CD4-positive, alpha-beta T cell treated with Interleukin-6 for 4 hours (primary cell): ENCODE measurements around the gene NFX1.
"Not testable (repeated sequence)": the region's sequence is repeated elsewhere in the genome, so short reads cannot be mapped to it uniquely, and the experiment has no call there.

Source experiments
- DNase-seq: peaks from one replicate; pipeline ENCODE4 v3.0.0-alpha.2; 2020; ENCODE audit warnings: mixed read lengths

The NFX1 gene

DNA sequence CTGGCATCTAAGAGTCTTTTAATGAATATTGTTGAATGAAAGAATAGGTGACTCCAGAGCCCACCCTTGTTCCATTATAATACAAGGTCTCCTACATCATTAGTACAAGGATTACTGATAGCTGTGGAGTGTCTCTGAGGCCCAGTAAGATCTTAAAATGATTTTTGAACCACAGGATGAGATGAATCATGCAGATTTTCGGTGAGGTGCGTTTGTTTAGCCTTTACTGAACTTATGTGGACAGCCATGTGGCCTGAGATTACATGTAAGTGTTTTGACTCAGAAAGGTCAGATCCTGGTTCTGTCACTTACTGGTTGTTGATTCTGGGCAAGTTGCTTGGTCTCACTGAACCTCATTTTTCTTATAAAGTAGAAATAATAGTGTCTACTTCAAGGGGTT lies 21.6 kb downstream of the NFX1 start:
- DNase-seq: no peak

GRCh38 chr9:33315371-33315770 lies 25.1 kb downstream of the NFX1 start:
- DNase-seq: no peak

GRCh38 chr9:33317136-33317535 lies 26.8 kb downstream of the NFX1 start:
- DNase-seq: not testable (repeated sequence)

DNA sequence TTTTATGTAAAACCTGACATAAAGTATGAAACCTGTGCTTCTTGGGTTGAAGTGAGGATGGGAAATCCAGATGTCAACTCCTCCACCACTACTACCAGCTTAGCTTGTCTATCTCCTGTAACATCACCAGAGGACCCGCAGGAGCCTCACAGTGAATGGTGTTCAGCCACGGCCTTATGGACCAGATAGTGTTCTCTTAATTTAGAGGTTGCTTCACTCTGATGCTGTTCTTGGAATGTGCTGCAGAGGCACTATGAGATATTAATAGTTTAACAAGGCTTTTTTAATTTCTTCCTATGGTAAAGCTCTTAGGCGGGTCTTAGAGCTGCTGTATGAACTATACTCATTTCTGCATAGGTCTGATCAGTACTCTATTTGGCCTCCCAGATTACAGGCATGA lies 27.9 kb downstream of the NFX1 start:
- DNase-seq: no peak

DNA sequence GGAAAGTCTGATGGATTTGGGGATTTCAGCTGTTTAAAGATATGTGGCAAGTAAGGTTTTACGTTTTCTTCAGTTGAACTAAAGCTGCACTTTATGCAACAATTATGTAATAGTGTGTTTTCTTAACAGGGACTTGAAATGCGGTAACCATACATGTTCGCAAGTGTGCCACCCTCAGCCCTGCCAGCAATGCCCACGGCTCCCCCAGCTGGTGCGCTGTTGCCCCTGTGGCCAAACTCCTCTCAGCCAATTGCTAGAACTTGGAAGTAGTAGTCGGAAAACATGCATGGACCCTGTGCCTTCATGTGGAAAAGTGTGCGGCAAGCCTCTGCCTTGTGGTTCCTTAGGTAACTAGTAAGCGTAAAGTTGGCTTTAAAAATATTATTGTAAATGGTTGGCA lies 28.5 kb downstream of the NFX1 start:
- no peak for DNase-seq

DNA sequence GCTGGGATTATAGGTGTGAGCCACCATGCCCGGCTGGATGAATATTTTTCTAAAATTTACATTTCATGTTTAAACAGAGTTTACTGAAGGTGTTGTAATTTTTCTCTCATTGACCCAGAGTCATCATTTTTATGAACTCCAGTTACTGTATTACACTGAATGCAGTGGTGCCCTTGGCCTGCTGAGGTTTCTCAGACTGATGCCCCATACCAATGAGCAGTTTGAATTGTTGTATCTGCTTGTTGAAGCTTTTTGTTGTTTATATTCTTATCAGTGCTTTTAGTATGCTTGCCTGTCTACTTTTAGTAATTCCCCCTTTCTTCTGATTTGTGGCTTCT lies 29.9 kb downstream of the NFX1 start:
- DNase-seq: no peak

GRCh38 chr9:33320568-33321261 lies 30.4 kb downstream of the NFX1 start:
- no peak for DNase-seq

DNA sequence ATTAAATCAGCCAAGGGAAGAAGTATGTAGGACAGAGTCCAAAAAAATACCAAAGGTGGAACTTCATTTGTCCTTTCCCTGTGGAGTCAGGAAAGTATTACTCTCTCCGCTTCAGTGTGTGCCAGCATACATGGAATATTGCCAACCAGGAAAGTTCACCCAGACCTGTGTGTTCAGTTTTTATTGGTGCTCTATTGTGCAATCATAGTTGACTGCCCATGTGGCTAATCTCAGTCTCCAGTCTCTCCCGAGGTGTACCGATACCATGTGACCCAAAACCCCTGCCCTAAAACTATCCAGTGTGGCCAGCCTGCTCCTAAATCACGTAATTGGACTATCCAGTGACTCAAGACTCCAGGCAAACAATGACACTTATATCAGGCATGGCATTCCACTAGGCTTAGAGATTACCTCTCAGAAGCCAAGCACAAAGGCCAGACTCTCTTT lies 38.8 kb downstream of the NFX1 start:
- no peak for DNase-seq

DNA sequence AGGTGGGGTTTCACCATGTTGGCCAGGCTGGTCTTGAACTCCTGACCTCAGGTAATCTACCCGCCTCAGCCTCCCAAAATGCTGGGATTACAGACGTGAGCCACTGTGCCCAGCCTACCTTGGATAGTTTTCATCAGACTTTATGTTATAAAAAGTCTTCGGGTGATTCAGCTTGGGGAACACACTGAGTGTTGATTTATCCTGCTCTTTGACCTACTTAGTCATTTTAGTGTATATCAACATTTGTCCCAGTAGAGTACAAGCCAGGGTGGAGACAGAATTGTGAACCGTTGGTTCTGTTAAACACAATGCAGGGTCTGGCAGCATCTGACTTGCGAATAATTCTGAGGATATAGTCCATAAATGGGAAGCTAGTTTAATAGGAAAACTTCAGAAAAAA lies 39.7 kb downstream of the NFX1 start:
- DNase-seq: no peak

DNA sequence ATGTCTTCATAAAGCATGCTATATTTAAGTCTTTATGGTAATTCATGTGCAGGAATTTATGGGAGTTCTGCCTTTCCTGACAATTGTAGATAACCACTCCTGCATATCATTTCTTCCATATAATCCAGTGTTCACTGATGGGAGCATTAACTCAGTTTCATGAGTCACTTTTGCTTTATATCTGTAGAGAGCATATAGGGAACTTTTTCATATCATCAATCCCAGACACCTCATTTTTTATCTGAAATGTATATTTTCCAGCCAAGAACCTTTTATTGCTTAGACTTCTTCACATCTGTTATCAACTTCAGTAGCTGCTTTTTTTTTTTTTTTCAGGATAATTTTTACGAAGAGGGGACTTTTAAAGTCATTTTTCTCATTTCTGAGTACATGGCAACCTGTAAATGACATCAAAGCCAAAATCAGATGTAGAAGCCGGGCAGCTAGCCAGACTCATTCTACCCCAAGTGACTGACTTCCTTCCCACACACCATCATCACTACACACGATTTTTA lies 41.1 kb downstream of the NFX1 start:
- DNase-seq: no peak

- no peak for DNase-seq
Measured at GRCh38 chr9:33332011-33332410, 41.7 kb downstream of the NFX1 start.

DNA sequence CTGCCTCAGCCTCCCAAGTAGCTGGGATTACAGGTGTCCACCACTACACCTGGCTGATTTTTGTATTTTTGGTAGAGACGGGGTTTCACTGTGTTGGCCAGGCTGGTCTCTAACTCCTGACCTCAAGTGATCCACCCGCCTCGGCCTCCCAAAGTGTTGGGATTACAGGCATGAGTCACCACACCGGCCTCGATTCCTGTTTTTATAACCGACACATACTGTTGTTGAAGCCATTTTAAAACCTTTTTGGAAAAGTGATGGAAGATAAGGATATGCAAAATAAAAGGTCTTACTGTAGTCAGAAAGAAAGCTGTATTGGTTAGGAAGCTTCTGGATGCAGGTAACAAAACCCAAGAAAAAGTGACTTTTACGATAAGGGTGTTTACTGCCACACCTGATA lies 42.6 kb downstream of the NFX1 start:
- not testable (repeated sequence) for DNase-seq

DNA sequence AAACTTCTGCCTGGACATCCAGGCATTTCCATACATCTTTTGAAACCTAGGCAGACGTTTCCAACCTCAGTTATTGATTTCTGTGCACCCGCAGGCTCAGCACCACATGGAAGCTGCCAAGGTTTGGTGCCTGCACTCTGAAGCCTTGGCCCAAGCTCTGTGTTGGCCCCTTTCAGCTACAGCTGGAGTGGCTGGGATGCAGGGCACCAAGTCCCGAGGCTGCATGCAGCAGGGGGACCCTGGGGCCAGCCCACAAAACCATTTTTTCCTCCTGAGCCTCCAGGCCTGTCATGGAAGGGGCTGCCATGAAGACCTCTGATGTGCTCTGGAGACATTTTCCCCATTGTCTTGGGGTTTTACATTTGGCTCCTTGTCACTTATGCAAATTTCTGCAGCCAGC lies 49.9 kb downstream of the NFX1 start:
- DNase-seq: no peak

- DNase-seq: no peak
Measured at GRCh38 chr9:33341182-33341581, 50.9 kb downstream of the NFX1 start.

DNA sequence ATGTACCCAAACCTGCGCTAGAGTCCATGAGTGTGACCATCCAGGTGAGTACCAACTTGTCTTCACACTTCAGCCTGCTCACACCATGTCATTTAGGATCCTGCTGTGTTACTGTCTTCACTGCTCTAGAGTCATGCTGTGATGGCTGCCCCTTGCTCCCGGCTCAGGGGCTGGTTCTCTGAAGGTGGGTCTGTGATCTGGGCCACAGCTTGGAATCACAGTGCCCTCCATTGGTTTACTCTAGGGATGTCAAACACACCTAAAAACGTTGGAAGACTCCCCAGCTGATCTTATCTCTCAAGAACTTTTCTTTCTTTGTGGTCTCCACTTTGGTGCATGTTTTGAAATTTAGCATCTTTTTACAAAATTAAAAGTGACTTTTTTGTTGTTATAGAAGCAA lies 53.8 kb downstream of the NFX1 start:
- no peak for DNase-seq

GRCh38 chr9:33346564-33346963 lies 56.2 kb downstream of the NFX1 start:
- DNase-seq: no peak

GRCh38 chr9:33348998-33349397 lies 58.7 kb downstream of the NFX1 start:
- DNase-seq: no peak

DNA sequence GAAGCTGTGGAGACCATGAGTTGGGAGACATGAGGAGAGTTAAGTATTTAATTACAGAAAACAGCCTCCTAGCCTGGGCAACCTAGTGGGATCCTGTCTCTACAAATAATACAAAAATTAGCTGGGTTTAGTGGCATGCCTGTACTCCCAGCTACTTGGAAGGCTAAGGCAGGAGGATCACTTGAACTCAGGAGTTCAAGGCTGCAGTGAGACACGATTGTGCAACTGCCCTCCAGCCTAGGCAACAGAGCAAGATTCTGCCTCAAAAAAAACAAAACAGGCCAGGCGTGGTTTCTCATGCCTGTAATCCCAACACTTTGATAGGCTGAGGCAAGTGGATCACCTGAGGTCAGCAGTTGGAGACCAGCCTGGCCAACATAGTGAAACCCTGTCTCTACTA lies 59.4 kb downstream of the NFX1 start:
- DNase-seq: no peak

GRCh38 chr9:33350310-33350709 lies 60.0 kb downstream of the NFX1 start:
- DNase-seq: no peak

GRCh38 chr9:33351547-33351946 lies 61.2 kb downstream of the NFX1 start:
- no peak for DNase-seq

- DNase-seq: no peak
Measured at GRCh38 chr9:33354651-33355211, 64.4 kb downstream of the NFX1 start.

DNA sequence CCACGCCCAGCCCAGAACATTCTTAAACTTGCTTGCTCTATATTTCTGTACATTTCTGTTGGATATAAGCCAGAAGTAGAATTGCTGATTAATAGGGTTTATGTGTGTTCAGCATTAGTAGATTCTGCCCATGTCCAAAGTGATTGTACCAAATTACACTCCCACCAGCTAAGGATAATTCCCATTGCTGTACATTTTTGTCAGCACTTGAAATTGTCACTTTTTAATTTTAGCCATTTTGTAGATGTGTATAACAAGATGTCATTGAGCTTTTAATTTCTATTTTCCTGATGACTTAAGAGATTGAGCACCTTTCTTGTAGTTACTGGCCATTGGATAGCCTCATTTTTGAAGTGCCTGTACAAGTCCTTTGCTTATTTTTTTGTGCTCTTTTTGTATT lies 65.6 kb downstream of the NFX1 start:
- no peak for DNase-seq

DNA sequence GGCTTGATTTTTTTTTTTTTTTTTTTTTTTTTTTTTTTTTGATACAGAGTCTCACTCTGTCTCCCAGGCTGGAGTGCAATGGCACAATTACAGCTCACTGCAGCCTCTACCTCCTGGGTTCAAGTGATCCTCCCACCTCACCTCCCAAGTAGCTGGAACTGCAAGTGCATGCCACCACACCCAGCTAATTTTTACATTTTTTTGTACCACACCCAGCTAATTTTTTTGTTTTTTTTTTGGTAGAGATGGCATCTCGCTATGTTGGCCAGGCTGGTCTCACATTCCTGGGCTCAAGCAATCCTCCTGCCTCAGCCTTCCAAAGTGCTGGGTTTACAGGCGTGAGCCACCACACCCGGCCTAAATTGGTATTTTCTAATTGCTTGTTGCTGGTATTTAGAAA lies 68.3 kb downstream of the NFX1 start:
- not testable (repeated sequence) for DNase-seq

DNA sequence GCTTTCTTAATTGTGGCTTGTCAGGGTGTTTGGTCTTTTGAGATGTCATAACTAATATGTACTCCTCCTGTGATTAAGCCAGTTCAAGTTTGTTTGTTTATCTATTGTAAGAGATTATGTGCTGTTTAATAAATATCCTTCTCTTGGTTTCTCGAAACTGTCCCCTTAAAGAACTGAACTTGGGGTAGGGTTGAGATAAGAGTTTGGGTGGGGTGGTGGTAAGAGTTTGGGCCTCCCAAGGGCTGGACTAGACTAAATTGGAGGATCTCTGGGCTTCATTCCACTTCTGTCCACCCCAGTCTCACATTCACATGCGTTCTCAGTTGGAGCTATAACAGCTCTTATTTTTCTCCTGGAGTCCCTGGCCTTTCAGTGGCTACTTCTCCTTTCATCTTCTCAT lies 73.8 kb downstream of the NFX1 start:
- no peak for DNase-seq

DNA sequence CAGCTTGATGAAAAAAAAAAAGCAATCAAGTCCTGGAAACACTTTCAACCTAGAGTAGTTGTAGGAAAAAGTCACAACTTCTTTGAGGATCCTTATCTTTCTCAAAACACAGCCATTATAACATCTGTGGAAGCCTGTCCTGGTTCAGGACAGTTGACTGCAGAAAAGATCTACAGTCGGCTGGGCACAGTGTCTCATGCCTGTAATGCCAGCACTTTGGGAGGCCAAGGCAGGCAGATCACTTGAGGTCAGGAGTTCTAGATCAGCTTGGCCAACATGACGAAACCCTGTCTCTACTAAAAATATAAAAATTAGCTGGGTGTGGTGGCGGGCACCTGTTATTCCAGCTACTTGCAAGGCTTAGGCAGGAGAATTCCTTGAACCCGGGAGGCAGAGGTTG lies 74.5 kb downstream of the NFX1 start:
- not testable (repeated sequence) for DNase-seq
